HepG2 (cell line): ENCODE data around the gene IGIP. TPM values are rescaled to one million over a fixed set of nuclear protein-coding genes. Genes with fewer than 3 reads are reported as not detected.

ENCODE experiments used
- AHR ChIP-seq: IDR thresholded peaks from 2 replicates; pipeline ENCODE4 v1.6.1; 2018; ENCODE audit warnings: missing genetic modification reagents, missing compliant biosample characterization
- ARNT2 ChIP-seq: sonication (generic); formaldehyde crosslinking; IDR thresholded peaks from 2 replicates; pipeline ENCODE4 v1.8.0; 2022; ENCODE audit warnings: mild to moderate bottlenecking, low read depth, missing genetic modification reagents, moderate library complexity
- FOXA3 ChIP-seq: IDR thresholded peaks from 2 replicates; pipeline ENCODE4 v1.6.1; 2016; ENCODE audit warnings: missing genetic modification reagents, missing compliant biosample characterization
- HNRNPL ChIP-seq: fragments of 200-400 bp; formaldehyde crosslinking; IDR thresholded peaks from 2 replicates; pipeline ENCODE4 v1.6.1; 2017; ENCODE audit warnings: mild to moderate bottlenecking, low read depth, low read length
- MAFK ChIP-seq, 2 experiments: IDR thresholded peaks in 1 of 2; conservative IDR thresholded peaks in 1 of 2; 2 replicates each; pipeline ENCODE4 v1.6.1; 2011; ENCODE audit warnings: improper control_type of control experiment in 2 of 2, low read length in 2 of 2
- RFX5 ChIP-seq: IDR thresholded peaks from 2 replicates; pipeline ENCODE4 v1.6.1; 2011; ENCODE audit warnings: low read depth, low read length, improper control_type of control experiment
- SATB2 ChIP-seq: sonication (generic); formaldehyde crosslinking; IDR thresholded peaks from 2 replicates; pipeline ENCODE4 v1.5.0; 2020; ENCODE audit warnings: missing genetic modification reagents
- SRSF1 ChIP-seq: fragments of 200-400 bp; formaldehyde crosslinking; optimal IDR thresholded peaks from 2 replicates; pipeline ENCODE3; 2017; ENCODE audit warnings: mild to moderate bottlenecking, low read depth, low read length, moderate library complexity
- TBP ChIP-seq: sonication (generic); formaldehyde crosslinking; IDR thresholded peaks from 2 replicates; pipeline ENCODE4 v1.5.0; 2020; ENCODE audit warnings: missing genetic modification reagents
- WIZ ChIP-seq: sonication (generic); formaldehyde crosslinking; IDR thresholded peaks from 2 replicates; pipeline ENCODE4 v1.5.1; 2020; ENCODE audit warnings: mild to moderate bottlenecking, missing genetic modification reagents
- ZNF160 ChIP-seq: sonication (generic); formaldehyde crosslinking; IDR thresholded peaks from 2 replicates; pipeline ENCODE4 v1.8.0; 2022; ENCODE audit warnings: mild to moderate bottlenecking, inconsistent platforms, missing genetic modification reagents
- ZNF350 ChIP-seq: sonication (generic); formaldehyde crosslinking; IDR thresholded peaks from 2 replicates; pipeline ENCODE4 v1.4.0; 2020; ENCODE audit warnings: mild to moderate bottlenecking, low read depth, missing genetic modification reagents, borderline replicate concordance
- ZNF775 ChIP-seq: sonication (generic); formaldehyde crosslinking; IDR thresholded peaks from 2 replicates; pipeline ENCODE4 v1.4.0; 2020; ENCODE audit warnings: missing genetic modification reagents, mild to moderate bottlenecking, moderate library complexity, borderline replicate concordance
- polyA plus RNA-seq, 8 experiments: library from polyadenylated mRNA; depleted of rRNA in 3 of 8; stranded (reverse) in 7 of 8; unstranded in 1 of 8; fragments of >200 nt; fragmentation: Illumina TruSeq in 4 of 8; extraction: Trizol in 4 of 8; gene quantifications; 2 replicates each; pipeline versions ENCODE4 v1.2.1 to v1.2.3, GENCODE V29; 2011 to 2016; ENCODE audit warnings: low read depth in 4 of 8, missing spikeins in 1 of 8, mixed read lengths in 1 of 8; ENCODE audit not compliant: insufficient read depth in 1 of 8
- total RNA-seq, 5 experiments: library from RNA; depleted of rRNA; stranded (reverse); fragments of >200 nt; fragmentation: Illumina TruSeq; extraction: Trizol; gene quantifications; 2 replicates each; pipeline ENCODE4 v1.2.3, GENCODE V29; 2016; ENCODE audit warnings: low read depth in 1 of 5
- TF ChIP-seq, protein P1 (sequence below): IDR thresholded peaks from 2 replicates; pipeline ENCODE4 v1.6.1; 2016; ENCODE audit warnings: missing biosample characterization, missing genetic modification reagents, low read depth
- TF ChIP-seq, protein P2 (sequence below): sonication (generic); formaldehyde crosslinking; IDR thresholded peaks from 2 replicates; pipeline ENCODE4 v1.9.0; 2021; ENCODE audit warnings: missing genetic modification reagents, borderline replicate concordance
- TF ChIP-seq, protein P3 (sequence below): sonication (generic); formaldehyde crosslinking; IDR thresholded peaks from 2 replicates; pipeline ENCODE4 v1.8.0; 2022; ENCODE audit warnings: low read depth, missing genetic modification reagents
- TF ChIP-seq, protein P4 (sequence below): sonication (generic); formaldehyde crosslinking; IDR thresholded peaks from 2 replicates; pipeline ENCODE4 v1.4.0; 2020; ENCODE audit warnings: missing genetic modification reagents

Gene IGIP
- total and polyA plus RNA-seq, 2 of the 13 experiments (the other 11 are each of a cell fraction or from before 2014, with no cell fraction given): 1.7 to 2.1 TPM

DNA sequence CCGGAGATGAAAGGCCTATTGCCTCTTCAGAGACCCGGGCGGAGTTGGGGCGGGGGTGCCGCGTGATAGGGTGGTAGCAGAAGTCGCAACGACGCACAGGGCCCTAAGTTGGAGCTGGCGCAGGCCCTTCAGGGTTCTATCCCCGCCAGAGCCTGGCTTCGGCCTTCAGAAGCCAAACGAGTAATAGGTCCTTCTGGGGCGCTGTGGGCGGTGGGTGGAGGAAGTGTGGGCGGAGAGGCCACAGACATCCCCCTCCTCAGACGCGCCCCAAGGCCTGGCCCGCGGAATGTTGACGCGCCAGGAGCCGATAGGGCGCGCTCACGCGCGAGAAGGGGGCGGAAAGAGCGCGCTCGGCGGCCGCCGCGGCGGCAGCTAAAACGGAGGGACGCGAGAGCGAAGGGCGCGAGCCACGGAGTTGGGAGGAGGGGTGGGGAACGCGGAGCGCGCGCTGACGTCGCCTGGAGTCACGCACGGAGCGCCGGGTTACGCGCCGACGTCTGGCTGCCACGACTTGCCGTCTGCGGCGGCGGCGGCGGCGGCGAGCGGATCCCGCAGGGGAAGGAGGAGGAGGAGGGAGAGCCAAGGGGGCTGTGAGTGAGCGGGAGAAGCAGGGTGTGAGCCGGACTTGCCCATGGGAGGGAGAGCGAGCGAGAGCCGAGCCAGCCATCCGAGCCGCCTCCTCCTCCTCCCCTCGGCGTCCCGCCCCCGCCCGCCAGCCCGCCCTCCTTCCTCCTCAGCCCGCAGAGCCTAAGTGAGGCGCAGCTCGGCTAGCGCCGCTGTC, 18.2 kb upstream of the IGIP start (continued):
- peak; percentile 6 for TF ChIP-seq SRSF1
- TF ChIP-seq, protein P1, sequence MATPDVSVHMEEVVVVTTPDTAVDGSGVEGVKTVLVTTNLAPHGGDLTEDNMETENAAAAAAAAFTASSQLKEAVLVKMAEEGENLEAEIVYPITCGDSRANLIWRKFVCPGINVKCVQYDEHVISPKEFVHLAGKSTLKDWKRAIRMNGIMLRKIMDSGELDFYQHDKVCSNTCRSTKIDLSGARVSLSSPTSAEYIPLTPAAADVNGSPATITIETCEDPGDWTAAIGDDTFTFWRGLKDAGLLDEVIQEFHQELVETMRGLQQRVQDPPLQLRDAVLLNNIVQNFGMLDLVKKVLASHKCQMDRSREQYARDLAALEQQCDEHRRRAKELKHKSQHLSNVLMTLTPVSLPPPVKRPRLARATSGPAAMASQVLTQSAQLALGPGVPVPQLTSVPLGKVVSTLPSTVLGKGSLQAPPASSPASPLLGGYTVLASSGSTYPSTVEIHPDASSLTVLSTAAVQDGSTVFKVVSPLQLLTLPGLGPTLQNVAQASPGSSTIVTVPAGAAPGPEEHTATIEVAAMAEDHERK: peak; percentile 95
- no peak for TF ChIP-seq MAFK (conservative IDR thresholded peaks at IDR 0.05 in 1 of 2, IDR thresholded peaks at IDR 0.05 in 1 of 2; ENCODE audit: low read length in 2 of 2)
- TF ChIP-seq RFX5: no peak
- no peak for TF ChIP-seq TBP (CRISPR knock-in tag)
- peak; percentile 79 for TF ChIP-seq ZNF350 (CRISPR knock-in tag)
- TF ChIP-seq SATB2 (CRISPR knock-in tag): no peak; the same call in 1 of the 2 replicates
- no peak; the same call in 1 of the 2 replicates for TF ChIP-seq ZNF160
- TF ChIP-seq, protein P2, sequence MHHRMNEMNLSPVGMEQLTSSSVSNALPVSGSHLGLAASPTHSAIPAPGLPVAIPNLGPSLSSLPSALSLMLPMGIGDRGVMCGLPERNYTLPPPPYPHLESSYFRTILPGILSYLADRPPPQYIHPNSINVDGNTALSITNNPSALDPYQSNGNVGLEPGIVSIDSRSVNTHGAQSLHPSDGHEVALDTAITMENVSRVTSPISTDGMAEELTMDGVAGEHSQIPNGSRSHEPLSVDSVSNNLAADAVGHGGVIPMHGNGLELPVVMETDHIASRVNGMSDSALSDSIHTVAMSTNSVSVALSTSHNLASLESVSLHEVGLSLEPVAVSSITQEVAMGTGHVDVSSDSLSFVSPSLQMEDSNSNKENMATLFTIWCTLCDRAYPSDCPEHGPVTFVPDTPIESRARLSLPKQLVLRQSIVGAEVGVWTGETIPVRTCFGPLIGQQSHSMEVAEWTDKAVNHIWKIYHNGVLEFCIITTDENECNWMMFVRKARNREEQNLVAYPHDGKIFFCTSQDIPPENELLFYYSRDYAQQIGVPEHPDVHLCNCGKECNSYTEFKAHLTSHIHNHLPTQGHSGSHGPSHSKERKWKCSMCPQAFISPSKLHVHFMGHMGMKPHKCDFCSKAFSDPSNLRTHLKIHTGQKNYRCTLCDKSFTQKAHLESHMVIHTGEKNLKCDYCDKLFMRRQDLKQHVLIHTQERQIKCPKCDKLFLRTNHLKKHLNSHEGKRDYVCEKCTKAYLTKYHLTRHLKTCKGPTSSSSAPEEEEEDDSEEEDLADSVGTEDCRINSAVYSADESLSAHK (CRISPR knock-in tag): no peak
- peak; percentile 63; the same call in 1 of the 2 replicates for TF ChIP-seq WIZ (CRISPR knock-in tag)
- TF ChIP-seq HNRNPL: no peak
- TF ChIP-seq, protein P3, sequence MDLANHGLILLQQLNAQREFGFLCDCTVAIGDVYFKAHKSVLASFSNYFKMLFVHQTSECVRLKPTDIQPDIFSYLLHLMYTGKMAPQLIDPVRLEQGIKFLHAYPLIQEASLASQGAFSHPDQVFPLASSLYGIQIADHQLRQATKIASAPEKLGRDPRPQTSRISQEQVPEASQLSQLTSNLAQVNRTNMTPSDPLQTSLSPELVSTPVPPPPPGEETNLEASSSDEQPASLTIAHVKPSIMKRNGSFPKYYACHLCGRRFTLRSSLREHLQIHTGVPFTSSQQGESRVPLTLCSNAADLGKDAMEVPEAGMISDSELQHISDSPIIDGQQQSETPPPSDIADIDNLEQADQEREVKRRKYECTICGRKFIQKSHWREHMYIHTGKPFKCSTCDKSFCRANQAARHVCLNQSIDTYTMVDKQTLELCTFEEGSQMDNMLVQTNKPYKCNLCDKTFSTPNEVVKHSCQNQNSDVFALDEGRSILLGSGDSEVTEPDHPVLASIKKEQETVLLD: peak; percentile 73
- peak; percentile 62; the same call in 1 of the 2 replicates for TF ChIP-seq AHR (CRISPR knock-in tag)
- peak; percentile 54; the same call in 1 of the 2 replicates for TF ChIP-seq ARNT2
- TF ChIP-seq, protein P4, sequence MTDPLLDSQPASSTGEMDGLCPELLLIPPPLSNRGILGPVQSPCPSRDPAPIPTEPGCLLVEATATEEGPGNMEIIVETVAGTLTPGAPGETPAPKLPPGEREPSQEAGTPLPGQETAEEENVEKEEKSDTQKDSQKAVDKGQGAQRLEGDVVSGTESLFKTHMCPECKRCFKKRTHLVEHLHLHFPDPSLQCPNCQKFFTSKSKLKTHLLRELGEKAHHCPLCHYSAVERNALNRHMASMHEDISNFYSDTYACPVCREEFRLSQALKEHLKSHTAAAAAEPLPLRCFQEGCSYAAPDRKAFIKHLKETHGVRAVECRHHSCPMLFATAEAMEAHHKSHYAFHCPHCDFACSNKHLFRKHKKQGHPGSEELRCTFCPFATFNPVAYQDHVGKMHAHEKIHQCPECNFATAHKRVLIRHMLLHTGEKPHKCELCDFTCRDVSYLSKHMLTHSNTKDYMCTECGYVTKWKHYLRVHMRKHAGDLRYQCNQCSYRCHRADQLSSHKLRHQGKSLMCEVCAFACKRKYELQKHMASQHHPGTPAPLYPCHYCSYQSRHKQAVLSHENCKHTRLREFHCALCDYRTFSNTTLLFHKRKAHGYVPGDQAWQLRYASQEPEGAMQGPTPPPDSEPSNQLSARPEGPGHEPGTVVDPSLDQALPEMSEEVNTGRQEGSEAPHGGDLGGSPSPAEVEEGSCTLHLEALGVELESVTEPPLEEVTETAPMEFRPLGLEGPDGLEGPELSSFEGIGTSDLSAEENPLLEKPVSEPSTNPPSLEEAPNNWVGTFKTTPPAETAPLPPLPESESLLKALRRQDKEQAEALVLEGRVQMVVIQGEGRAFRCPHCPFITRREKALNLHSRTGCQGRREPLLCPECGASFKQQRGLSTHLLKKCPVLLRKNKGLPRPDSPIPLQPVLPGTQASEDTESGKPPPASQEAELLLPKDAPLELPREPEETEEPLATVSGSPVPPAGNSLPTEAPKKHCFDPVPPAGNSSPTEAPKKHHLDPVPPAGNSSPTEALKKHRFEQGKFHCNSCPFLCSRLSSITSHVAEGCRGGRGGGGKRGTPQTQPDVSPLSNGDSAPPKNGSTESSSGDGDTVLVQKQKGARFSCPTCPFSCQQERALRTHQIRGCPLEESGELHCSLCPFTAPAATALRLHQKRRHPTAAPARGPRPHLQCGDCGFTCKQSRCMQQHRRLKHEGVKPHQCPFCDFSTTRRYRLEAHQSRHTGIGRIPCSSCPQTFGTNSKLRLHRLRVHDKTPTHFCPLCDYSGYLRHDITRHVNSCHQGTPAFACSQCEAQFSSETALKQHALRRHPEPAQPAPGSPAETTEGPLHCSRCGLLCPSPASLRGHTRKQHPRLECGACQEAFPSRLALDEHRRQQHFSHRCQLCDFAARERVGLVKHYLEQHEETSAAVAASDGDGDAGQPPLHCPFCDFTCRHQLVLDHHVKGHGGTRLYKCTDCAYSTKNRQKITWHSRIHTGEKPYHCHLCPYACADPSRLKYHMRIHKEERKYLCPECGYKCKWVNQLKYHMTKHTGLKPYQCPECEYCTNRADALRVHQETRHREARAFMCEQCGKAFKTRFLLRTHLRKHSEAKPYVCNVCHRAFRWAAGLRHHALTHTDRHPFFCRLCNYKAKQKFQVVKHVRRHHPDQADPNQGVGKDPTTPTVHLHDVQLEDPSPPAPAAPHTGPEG (CRISPR knock-in tag): peak; percentile 80; the same call in 1 of the 2 replicates
- no peak for TF ChIP-seq ZNF775
- TF ChIP-seq FOXA3 (CRISPR knock-in tag): peak; percentile 37; the same call in 1 of the 2 replicates
